Right lobe of liver (tissue), 4 donors: ENCODE results near the gene CRTC2.
"Not testable (repeated sequence)": the region's sequence is repeated elsewhere in the genome, so short reads cannot be mapped to it uniquely, and the experiment has no call there.

Experiments used
- CTCF ChIP-seq, 4 donors: fragments of 200-600 bp in 3 of 4; fragments of 450-650 bp in 1 of 4; IDR thresholded peaks; one replicate each; pipeline versions ENCODE4 v1.5.1 to v1.8.0; 2016 to 2022; ENCODE audit warnings: antibody characterized with exemption in 4 of 4, mild to moderate bottlenecking in 2 of 4
- POLR2A ChIP-seq: fragments of 450-650 bp; IDR thresholded peaks from one replicate; pipeline ENCODE4 v1.6.1; 2017; ENCODE audit warnings: antibody characterized with exemption, mild to moderate bottlenecking
- donor health status: DM: no; HTN: no; CAD: no.
- donor health status: DM: no; HTN: no; CAD: no.
- donor health status: DM: no; HTN: yes; CAD: no.

DNA sequence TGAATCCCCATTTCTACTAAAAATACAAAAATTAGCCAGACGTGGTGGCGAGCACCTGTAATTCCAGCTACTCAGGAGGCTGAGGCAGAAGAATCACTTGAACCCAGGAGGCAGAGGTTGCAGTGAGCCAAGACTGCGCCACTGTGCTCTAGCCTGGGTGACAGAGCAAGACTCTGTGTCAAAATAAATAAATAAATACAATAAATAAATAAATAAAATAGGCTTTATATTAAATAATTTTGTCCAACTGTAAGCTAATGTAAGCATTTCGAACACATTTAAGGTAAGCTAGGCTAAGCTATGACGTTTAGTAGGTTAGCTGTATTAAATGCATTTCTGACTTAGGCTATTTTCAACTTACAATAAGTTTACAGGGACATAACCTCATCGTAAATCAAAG, 47.9 kb downstream of the CRTC2 start:
- TF ChIP-seq CTCF (IDR thresholded peaks at IDR 0.05); POLR2A: not testable (repeated sequence)
